ENCODE measurements around the gene MTARC1.

The MTARC1 gene

GRCh38 chr1:220786337-220787068, at the start of gene MTARC1:
Gene MTARC1 (plus strand): TSS chr1:220786913. CDS start chr1:220786945, 32 bp downstream.
- H3K4me3 ChIP-seq (ENCODE audit: low read depth, low read length): peak within 1 kb of the TSS; percentile 53
- DNase-seq (ENCODE audit: low read depth, low spot score): no peak
- ChIA-PET CTCF (interaction anchor here (0.9 to 9.1 kb wide), 8 partner anchors 9 to 649 kb away, joined by 3 to 85 read pairs (median 4); no protein-coding TSS in a partner anchor), POLR2A (no interaction called here)
- TF ChIP-seq CTCF (IDR thresholded peaks at IDR 0.05; ENCODE audit: insufficient read depth, low read length, missing control alignments): peak; percentile 6

GRCh38 chr1:220741349-220741748, 45.4 kb upstream of the MTARC1 start:
- H3K4me3 ChIP-seq (ENCODE audit: low read depth, low read length): no peak overlapping the region
- no peak for DNase-seq (ENCODE audit: low read depth, low spot score)
- ChIA-PET CTCF (interaction anchor here (1.7 to 1.9 kb wide), 2 partner anchors 8 to 35 kb away, joined by 4 to 8 read pairs; no protein-coding TSS in a partner anchor), POLR2A (no interaction called here)
- no peak for TF ChIP-seq CTCF (IDR thresholded peaks at IDR 0.05; ENCODE audit: insufficient read depth, low read length, missing control alignments)

GRCh38 chr1:220741825-220742224, 44.9 kb upstream of the MTARC1 start:
- TF ChIP-seq CTCF (IDR thresholded peaks at IDR 0.05; ENCODE audit: insufficient read depth, low read length, missing control alignments): no peak

GRCh38 chr1:220742520-220742919, 44.2 kb upstream of the MTARC1 start:
- DNase-seq (ENCODE audit: low read depth, low spot score): no peak
- ChIA-PET CTCF (interaction anchor here (1.7 to 1.9 kb wide), 2 partner anchors 9 to 34 kb away, joined by 4 to 8 read pairs; no protein-coding TSS in a partner anchor), POLR2A (no interaction called here)
- no peak for TF ChIP-seq CTCF (IDR thresholded peaks at IDR 0.05; ENCODE audit: insufficient read depth, low read length, missing control alignments)
- H3K4me3 ChIP-seq (ENCODE audit: low read depth, low read length): no peak overlapping the region

More at GRCh38 chr1:220741825-220742224, 44.9 kb upstream of the MTARC1 start:
- POLR2A ChIA-PET: no interaction called here
- CTCF ChIA-PET: interaction anchor here (1.7 to 1.9 kb wide), 2 partner anchors 9 to 34 kb away, joined by 4 to 8 read pairs; no protein-coding TSS in a partner anchor
- no peak overlapping the region for H3K4me3 ChIP-seq (ENCODE audit: low read depth, low read length)
- DNase-seq (ENCODE audit: low read depth, low spot score): no peak

- no peak for TF ChIP-seq CTCF (IDR thresholded peaks at IDR 0.05; ENCODE audit: insufficient read depth, low read length, missing control alignments)
- POLR2A ChIA-PET: no interaction called here
- CTCF ChIA-PET: interaction anchor here (1.9 to 4.5 kb wide), 2 partner anchors 13 to 30 kb away, joined by 7 to 36 read pairs; no protein-coding TSS in a partner anchor
- no peak overlapping the region for H3K4me3 ChIP-seq (ENCODE audit: low read depth, low read length)
- DNase-seq (ENCODE audit: low read depth, low spot score): no peak
Measured at GRCh38 chr1:220746851-220747250, 39.9 kb upstream of the MTARC1 start.

GRCh38 chr1:220747437-220748088, 39.1 kb upstream of the MTARC1 start:
- peak overlapping the region; percentile 72 for H3K4me3 ChIP-seq (ENCODE audit: low read depth, low read length)
- DNase-seq (ENCODE audit: low read depth, low spot score): no peak
- ChIA-PET CTCF (interaction anchor here (1.8 to 4.5 kb wide), 4 partner anchors 13 to 29 kb away, joined by 4 to 36 read pairs (median 8); no protein-coding TSS in a partner anchor), POLR2A (interaction anchor here (0.6 kb wide), 1 partner anchor 73 kb away, joined by 3 read pairs; no protein-coding TSS in a partner anchor)
- TF ChIP-seq CTCF (IDR thresholded peaks at IDR 0.05; ENCODE audit: insufficient read depth, low read length, missing control alignments): no peak

Data from AG04449 (cell line).